ENCODE results near the gene TRAPPC2L.

The TRAPPC2L gene

DNA sequence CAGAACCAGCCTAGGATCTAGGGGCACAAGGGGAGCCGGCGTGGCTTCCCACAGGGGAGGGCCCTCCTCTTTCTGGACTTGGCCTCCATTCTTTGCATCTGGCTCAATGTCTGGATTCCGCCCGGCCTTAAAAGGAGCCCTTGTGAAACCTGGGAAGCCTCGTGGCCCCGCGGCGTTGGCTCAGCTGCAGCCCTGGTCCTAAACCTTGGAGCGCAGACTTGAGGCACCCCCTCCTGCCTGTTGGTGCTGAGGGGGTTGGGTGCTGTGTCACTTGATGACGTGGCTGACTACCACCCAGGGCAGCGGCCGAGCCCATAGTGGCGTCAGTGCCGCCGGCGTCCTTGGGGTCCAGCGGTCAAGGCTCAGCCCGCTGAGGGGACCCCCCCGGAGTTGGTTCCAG lies 4.4 kb downstream of the TRAPPC2L start:
- DNase-seq, result no peak

DNA sequence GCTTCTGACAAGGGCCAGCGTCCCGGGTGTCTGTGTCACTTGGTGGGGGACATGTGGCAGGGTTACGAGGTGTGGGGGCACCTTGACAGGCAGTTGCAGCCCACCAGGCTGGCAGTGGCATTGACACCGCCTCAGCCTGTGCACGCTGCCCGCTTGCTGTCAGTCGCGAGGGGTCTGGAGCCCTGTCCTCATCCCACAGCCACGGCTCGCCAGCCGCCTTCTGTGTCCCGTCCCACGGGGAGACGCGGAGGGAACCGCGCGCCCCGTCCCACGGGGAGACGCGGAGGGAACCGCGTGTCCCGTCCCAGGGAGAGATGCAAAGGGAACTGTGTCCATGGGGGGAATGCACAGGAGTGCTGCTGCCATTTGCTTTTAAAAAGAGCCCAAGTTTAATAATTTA lies 6.0 kb downstream of the TRAPPC2L start:
- DNase-seq, result no peak

DNA sequence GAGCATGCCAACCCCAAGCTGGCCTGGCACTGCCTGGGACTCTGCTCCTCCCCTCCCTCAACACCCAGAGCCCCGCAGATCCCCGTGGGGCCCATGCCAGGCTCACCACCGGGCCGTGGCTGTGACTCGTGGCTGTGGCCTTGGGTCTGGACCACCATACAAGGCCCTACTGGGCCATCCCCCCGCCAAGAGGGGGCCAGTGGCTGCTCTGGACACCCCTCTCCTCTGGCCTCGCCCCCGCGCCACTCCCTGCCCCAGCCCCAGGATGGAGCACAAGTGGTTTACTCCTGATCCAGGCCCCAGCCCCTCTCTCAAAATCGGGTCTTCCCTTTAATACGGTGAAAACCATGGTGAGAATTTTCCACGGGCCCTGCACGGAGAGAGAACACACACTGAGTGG lies 6.5 kb downstream of the TRAPPC2L start:
- no peak for DNase-seq

DNA sequence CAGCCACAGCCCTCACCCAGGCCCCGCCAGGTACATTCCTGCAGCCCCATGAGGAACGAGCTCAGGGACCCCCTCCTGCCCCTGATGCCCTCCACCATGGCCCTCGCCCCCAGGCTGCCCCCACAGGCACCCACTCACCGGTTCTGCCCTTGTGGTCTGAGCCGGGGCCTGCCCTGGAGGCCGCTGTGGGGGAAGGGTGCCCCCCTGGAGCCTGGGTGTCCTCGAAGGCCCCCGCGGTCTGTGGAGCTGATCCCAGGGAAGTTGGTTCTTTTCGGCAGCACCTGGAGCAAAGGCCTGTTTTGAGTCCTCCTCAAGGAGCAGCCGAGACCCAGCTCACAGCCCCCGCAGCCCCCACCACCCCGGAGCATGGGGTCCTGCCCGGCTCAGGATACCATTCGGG lies 7.2 kb downstream of the TRAPPC2L start:
- no peak for DNase-seq

DNA sequence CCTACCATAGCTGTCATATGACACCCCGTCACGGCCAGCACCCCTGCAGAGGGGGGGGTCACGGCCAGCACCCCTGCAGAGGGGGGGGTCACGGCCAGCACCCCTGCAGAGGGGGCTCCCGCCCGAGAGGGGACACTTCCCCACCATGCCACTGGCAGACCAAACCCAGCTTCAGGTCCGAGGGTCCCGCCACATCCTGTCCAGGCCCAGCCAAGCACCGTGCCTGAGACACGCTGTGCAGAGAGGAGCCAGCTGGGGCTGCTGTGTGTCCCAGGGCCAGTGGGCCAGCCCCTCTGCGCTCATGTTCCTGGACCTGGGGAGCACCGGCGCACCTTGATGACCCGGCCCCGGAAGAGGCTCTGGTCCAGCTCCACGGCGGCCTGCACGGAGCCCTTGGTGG lies 7.6 kb downstream of the TRAPPC2L start:
- no peak for DNase-seq

DNA sequence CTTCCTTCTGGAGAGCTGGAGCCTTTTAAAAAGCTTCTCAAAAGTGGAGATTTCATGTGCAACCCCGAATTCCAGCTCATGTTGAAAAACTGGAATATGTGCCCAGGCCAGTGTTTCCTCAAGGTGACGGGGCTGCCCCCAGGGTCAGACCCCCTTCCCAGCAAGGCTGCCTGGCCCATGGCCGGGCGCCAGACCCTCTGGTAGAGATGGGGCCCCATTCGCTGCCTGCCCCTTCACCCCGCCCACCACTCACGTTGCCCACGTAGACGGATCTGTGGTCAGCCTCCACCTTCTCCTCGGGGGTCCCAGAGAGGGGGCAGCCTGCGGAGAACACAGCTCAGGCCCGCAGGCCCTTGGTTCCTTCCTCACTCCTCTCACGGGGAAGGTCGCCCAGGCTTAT lies 8.4 kb downstream of the TRAPPC2L start:
- no peak for DNase-seq

DNA sequence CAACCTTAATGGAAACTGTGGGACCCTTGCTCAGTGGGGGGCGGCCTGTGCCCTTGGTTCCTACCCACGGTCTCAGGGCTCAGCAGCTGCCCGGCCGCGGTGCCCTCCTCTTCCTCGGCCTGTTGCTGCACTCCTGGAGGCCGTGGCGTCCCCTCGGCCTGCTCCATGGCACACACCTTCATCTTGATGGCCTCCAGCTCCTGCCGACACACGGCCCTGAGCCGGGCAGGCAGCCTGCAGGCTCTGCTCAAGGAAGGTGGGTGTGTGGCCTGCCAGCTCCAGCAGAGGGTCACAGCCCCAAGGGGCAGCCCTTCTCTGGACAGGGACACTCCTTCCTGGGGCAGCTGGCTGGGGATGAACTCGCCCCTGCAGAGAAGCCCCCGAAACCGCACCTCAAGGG lies 8.8 kb downstream of the TRAPPC2L start:
- no peak for DNase-seq

DNA sequence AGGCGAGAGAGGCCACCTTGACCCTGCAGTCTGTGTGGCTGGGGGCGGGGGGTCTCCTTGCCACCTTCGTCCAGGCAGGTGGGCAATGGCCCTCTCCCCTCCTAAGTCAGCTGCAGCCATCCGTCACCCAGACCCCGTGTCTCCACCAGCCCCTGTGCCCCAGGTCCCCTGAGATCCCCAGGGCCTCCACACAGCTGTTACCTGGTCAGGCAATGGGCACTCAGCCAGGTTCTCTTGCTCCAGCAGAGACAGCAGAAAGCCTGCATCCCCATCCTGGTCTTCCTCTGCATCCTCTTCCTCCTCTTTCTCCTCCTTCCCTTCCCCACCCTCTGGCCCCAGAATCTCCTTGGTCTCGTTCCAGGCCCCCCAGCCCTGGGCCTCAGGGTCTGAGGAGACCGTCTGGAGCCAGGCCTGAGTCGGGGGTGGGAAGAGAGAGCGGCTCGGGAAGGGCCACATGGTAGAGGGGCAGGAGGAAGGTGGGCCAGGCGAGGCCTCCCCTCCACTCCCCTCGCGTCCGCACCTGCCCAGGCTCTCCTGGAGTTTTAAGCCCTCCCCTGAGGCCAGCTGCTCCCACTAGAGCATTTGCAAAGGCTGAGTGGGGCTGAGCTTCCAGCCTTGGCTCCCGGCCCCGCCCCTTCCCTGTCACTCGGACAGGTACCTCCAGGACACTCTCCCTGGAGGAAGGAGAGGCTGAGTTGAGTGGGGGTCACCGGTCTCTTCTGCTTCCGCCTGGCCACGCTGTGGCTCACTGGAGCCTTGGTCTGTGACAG lies 9.4 kb downstream of the TRAPPC2L start, which contains the start of gene PABPN1L:
Gene PABPN1L, minus strand, starts transcription at position 510 of the 770 bp plus-strand sequence. Its CDS starts 54 bp downstream, at position 456.
- DNase-seq, result no peak

DNA sequence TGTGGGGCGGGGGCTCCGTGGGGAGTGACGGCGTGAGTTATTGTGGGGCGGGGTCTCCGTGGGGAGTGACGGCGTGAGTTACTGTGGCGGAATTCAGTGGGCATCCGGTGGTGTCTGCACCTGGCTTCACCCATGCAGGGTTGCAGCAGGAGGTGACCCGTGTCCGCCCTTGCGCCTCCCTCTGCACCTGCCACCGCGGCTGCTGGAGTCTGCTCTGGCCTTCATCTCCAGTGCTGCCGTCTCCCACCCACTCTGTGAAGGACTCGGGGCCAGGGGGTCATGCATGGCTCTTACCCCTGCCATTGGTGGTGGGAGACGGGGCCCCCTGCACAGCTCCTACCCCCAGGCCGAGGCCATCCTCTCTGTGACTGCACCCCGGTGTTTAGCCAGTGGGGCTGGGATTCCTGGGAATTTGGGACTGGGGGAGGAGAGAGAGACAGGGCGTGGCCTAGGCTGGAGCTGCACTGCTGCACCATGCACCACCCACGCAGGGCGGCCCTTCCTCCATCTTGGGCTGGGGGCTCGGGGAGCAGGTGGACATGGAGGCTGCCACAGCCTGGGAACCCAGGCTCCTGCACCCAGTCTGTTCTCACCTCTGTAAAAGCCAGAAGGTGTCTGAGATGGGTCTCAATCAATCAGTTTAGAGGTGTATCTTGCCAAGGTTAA lies 10.8 kb downstream of the TRAPPC2L start:
- no peak for DNase-seq

DNA sequence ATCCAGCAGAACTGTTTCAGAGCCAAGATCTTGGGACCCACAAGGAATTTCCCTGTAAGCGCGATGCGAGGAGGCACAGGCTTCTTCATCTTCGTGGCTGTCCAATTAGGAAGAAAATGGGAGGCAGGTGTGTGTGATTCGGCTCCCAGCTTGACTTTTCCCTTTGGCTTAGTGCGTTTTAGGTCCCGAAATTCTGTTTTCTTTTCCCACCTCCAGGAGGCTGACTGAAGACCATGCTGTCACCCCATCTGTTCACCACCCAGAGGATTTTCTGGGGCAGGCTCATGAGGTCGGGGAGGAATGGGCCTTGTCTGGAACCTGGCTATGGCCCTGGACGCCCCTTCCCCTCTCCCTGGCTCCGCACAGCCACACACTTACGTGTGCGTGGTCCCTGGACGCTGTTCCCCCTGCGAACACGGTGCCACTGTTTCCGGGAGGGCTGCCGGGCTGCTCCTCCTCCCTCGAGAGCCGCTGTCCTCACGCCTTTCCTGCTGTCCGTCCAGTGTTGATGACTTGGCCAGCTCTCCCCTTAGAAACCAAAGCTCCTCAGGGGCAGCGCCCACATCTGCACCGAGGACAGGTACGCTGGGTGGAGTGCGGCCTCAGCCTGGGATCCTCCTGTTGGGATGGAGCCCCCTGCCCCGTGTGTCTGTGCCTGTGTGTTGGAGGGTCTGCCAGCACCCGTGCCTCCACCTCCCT lies 12.2 kb downstream of the TRAPPC2L start:
- no peak for DNase-seq

DNA sequence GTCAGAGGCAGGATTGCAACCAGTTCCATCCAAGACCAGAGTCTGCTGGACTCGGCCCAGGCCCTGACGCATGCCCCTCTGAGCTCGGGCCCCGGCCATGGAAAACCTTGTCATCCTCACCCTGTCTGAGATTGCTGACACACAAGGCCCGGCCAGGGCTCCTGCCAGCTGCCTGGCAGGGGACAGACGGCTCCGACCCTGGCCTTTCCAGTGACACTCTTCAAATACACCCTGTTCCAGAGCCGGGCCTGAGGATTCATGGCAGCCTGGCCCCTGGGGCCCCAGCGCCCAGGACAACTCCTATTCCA lies 12.7 kb downstream of the TRAPPC2L start:
- DNase-seq, result no peak

DNA sequence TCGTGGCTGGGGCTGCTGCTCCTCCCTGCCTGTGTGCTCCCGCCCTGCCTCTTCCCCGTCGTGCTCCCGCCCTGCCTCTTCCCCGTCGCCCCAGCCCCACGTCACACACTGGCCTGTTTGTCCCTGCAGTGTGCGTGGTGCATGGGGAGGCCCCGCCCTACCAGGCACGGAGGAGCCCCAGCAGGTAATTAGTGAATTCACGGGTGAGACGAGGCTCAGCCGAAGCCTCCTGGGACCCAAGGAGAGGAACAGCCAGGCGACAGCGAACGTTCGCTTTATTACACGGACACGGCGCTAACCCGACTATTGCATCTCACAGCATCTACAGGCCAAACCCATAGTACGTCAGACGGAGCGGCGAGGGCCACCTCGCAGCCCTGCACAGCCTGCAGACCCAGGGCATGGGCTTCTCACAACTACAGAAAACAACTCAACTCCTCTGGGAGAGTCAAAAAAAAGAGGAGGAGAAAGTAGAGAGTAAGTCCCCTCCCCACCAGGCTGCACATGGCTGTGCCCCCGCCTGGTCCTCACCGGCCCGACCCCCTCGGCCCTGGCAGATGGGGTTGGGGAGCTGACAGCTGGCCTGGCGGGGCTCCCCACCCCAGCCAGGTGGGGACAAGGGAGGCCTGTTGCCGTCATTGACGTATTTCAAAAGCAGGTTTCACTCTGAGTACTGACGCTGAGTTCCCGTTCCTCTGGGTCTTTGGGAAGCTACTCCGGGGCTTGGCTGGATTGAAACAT lies 13.9 kb downstream of the TRAPPC2L start:
- DNase-seq, result no peak

DNA sequence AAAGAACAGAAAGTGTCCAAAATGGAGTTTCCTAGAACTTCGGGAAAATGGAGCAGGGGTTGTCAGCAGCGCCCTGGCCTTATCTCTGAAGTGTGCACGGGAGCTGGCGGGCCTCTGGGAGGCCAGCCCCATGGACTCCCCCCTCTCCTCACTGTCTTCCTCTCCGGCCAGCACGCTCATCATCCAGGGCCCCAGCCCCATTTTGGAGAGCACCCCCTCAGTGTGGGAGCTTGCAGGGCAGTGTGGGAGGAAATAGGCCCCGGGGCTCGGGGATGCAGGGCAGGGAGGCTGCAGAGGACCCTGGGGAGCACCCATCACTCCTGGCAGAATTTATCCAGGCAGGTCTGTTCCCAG lies 14.4 kb downstream of the TRAPPC2L start:
- DNase-seq, result no peak

DNA sequence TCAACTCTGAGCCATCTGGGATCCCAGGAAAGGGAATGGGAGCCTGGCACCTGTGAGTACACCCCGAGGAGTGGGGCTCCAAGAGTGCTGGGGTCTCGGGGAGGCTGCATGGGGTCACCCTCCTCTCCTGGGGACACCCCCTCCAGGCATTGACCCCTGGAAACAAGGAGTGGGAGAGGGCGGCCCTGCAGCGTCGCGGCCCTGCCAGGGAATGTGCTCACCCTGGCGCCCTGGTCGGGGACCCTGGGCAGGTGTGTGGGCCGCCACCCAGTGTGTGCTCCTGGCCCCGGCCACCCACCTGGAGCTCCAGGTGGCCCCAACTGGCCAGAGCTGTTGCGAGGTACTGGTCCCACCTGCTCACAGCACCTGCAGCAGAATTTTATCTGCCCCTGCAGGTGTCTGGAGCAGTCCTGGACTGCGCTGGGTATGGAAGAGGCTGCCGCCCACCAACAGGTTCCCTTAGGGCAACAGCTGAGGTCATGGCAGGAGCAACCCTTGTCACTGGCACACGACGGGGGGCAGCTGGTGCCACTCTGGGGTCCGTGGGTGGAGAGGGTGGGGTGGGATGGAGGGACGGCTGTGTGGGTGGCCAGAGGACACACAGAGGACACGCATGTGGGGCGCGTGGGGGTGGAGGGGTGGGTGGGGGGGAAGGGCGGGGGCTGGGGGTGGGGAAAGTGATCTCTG lies 14.9 kb downstream of the TRAPPC2L start:
- no peak for DNase-seq

DNA sequence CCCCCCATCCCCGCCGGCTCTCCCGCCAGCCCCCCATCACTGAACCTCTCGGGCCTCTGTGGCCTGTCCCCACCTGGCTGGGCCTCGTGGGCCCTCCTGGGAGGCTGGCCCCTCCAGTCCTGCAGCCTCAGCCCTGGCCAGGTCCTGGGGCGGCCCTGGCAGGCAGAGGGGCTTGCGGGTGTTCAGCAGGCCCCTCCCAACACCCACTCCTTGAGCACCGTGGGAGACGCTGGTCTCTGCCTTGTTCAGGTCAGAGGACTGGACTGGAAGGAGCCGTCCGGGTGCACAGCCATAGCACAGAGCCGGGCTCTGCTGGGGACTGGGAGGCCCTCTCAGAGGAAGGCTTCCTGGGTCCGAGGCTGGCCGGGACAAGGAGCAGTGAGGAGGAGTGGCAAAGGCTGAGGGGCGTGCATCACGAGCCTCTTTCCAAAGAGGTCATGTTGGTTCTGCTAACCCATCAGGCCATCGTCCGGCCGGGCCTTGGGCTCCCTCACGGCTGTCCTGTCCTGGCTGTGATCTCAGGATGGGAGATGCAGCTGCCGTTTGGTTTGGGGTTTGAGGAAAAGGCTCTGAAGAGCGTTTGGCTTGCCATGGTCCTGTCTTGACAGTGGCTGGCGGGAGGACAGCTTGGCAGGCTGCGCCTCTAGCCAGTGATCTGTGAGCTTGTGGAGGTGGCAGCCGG lies 15.9 kb downstream of the TRAPPC2L start:
- DNase-seq, result no peak

DNA sequence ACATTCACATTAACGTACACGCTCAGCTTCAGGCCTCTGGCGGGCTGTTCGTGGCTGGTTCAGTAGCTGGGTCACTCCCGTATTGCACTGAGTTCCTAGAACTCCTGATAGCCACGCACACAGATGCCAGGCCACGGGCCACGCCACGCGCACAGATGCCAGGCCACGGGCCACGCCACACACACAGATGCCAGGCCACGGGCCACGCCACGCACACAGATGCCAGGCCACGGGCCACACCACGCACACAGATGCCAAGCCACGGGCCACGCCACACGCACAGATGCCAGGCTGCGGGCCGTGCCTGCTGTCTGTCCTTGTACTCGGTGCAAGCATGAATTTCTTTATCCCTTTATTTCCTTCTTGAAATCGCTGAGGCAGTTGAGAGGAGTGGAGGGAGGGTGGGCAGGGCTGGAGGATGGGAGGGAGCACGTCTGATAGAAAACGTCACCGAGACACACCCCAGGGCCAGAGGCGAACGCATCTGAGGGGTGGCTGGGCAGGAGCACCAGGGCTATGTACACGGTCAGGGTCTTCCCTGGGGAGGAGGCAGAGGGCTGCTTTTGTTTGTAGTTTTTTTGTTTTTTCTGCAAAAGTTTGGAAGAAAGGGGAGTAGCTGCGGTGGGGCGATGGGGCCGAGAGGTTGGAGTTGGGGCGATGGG lies 18.1 kb downstream of the TRAPPC2L start:
- DNase-seq, result no peak

DNA sequence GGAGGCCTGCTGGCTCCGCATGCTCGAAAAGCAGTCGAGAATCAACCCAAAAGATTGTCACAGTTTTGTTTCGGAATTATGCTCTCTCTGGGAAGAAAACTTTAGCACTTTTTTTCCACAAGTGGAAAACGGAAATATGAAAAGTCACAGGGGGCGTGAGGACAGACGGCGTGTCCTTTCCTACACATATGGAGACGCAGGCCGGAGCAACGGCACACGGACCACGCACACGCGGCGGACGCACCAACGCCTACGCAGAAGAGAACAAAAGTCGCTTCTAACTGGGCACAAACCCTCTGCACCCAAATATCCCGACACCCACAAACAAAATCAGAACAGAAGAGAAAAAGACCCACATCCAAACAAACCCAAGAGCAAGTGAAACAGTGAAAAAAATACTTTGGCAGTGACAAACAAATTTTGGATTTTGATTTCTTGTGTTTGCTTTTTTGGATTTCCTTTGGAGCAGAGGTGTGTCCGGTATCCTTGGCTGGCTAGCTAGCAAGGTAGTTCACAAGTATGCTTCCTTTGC lies 18.8 kb downstream of the TRAPPC2L start:
- DNase-seq, result no peak

DNA sequence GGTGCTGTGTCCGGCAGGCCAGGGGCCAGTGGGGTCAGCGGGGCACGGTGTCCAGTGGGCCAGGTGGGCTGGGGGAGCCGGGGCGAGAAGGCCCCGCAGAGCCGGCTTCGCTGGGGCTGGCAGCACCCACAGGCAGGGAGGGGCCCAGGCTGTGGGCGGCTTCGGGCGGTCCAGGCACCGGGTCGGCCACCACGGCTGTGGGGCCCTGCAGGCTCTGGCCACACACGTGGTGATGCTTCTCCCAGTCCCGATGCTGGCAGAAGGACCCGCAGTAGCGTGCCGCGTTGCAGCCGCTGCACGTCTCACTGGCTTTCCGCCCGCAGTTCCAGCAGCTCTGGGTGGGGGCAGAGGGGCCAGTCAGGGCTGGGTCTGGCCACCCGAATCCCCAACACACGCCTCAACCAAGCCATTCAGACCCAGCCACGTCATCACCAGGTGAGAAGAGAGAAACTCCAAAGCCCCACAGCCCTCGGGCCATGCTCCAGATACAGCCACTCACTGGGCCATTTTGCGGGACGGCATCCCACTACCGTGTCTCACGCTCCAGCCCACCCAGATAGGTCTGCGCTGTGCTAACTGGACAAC lies 20.1 kb downstream of the TRAPPC2L start:
- DNase-seq, result no peak

DNA sequence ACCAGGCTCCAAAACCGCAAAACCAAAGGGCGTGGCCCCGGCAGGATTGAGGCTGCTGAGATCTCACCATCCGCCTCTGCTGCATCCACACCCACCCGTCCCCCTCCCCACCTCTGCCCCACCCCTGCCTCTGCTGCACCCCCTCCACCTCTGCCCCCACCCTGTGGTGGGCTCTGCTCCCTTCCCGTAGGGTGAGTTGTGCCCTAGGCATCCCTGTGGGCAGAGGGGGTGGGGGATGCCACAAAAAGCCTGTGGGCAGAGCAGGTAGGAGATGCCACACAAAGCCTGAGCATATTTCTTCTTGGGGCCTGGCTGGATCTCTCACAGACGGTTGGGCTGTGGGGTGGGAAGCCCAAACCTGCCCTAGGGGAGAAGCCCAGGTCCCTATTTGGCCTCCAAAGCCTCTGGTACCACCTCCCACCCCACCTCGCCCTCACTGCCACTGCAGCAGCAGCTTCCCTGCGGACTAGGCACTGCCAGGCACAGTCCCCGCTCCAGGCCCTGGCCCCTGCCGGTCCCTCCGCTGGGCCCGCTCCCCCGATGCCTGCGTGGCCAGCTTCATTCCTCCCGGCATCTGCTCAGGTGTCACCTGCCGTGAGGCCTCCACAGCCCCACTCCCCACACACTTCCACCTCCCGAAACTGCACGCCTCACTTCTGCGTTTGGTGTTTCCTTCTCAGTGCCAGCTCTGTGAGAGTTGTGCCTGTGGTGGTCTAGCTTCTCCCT lies 20.8 kb downstream of the TRAPPC2L start:
- DNase-seq, result no peak

DNA sequence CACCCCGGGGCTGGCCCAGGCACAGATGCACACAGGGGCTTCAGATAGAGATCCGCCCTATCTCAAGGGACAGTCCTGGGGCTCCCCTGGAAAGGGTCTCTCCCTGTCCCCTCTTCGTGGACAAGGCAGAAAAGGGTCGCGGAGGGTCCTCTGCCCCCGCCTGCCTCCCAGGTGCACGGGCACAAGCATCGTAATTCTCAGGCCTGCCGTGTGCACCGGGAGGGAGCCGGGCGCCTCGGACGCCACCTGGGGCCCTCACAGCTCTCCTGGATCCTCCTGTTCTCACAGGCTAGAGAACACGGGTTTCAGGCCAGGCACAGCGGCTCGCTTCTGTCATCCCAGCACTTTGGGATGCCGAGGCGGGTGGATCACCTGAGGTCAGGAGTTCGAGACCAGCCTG lies 21.4 kb downstream of the TRAPPC2L start:
- DNase-seq, result no peak
